HCT116 (cell line): ENCODE data around the gene HACD4. TPM values are rescaled to one million over a fixed set of nuclear protein-coding genes. Genes with fewer than 3 reads are reported as not detected.

ENCODE experiments used
- ATAC-seq: fragments of 200-7000 bp; cut with Tn5 transposase; 2 replicates; pipeline ENCODE4 v1.9.1; 2020; ENCODE audit warnings: mild to moderate bottlenecking, moderate library complexity
- Bru-seq: library from RNA; stranded (reverse); fragments of 400-500 nt; gene quantifications from one replicate; lab custom pipeline; 2021; lab: Mats Ljungman, UMichigan
- BruChase-seq, 2 experiments: library from RNA; stranded (reverse); fragments of 400-500 nt; gene quantifications; one replicate each; lab custom pipeline; 2021; lab: Mats Ljungman, UMichigan
- BruUV-seq: library from RNA; stranded (reverse); fragments of 400-500 nt; replicated peaks from 2 replicates; lab custom pipeline; 2021; lab: Mats Ljungman, UMichigan
- CTCF ChIA-PET: fragments of 300-600 bp; sonication (Branson Sonifier 250); formaldehyde crosslinking; loops from one replicate; lab custom pipeline; 2021; ENCODE audit warnings: antibody characterized with exemption; lab: Charles Lee
- POLR2A ChIA-PET: fragments of 300-600, 350-600 bp; sonication (Branson Sonifier 250); formaldehyde crosslinking; loops from one replicate; lab custom pipeline; 2021; ENCODE audit warnings: antibody characterized with exemption; lab: Charles Lee
- RAD21 ChIA-PET, 2 experiments: fragments of 300-600 bp; sonication (Branson Sonifier 250); formaldehyde crosslinking; loops; one replicate each; lab custom pipeline; 2023; ENCODE audit warnings: low total read pairs in 2 of 2; ENCODE audit not compliant: uncharacterized antibody in 2 of 2, unreplicated experiment in 2 of 2, low non-redundant PET in 1 of 2; lab: Charles Lee
- DNase-seq: peaks from one replicate; pipeline ENCODE4 v3.0.0-alpha.2; 2010; ENCODE audit warnings: low read depth, low spot score
- H2AFZ ChIP-seq: fragments of 200-600 bp; shearing (Covaris generic), sonication (generic); 2 replicates; pipeline ENCODE4 v1.6.1; 2017; ENCODE audit warnings: low read depth, mixed run types, mixed read lengths, antibody characterized with exemption, low read length; ENCODE audit not compliant: poor library complexity, severe bottlenecking
- H3K27ac ChIP-seq: 2 replicates; pipeline ENCODE4 v1.5.1; 2012; ENCODE audit warnings: low read depth, low read length
- H3K27me3 ChIP-seq: fragments of 200-600 bp; sonication (generic); 2 replicates; pipeline ENCODE4 v1.6.1; 2016; ENCODE audit warnings: mixed run types, low read length, mixed read lengths; ENCODE audit not compliant: insufficient read depth
- H3K36me3 ChIP-seq, 2 experiments: fragments of 200-500 bp in 1 of 2; fragments of 200-600 bp in 1 of 2; sonication (Bioruptor generic) in 1 of 2; sonication (generic) in 1 of 2; 2 replicates each; pipeline versions ENCODE4 v1.5.1 to v1.6.1; 2014 to 2016; ENCODE audit warnings: low read length in 2 of 2, inconsistent platforms in 1 of 2, mixed read lengths in 1 of 2, mixed run types in 1 of 2; ENCODE audit not compliant: insufficient read depth in 2 of 2, control insufficient read depth in 1 of 2
- H3K4me1 ChIP-seq, 2 experiments: fragments of 200-600 bp in 1 of 2; sonication (generic) in 1 of 2; 2 replicates each; pipeline versions ENCODE4 v1.5.1 to v1.6.1; 2012 to 2017; ENCODE audit warnings: low read length in 2 of 2, inconsistent platforms in 1 of 2, mild to moderate bottlenecking in 1 of 2, mixed read lengths in 1 of 2, mixed run types in 1 of 2, moderate library complexity in 1 of 2; ENCODE audit not compliant: insufficient read depth in 2 of 2, control insufficient read depth in 1 of 2
- H3K4me2 ChIP-seq: fragments of 200-600 bp; sonication (generic); 2 replicates; pipeline ENCODE4 v1.6.1; 2017; ENCODE audit warnings: mixed run types, low read length, mixed read lengths
- H3K4me3 ChIP-seq, 2 experiments: fragments of 200-600 bp in 1 of 2; sonication (generic) in 1 of 2; replicated peaks in 1 of 2; 2 replicates each; pipeline ENCODE4 v1.5.1; 2011 to 2016; ENCODE audit warnings: low read length in 2 of 2, control low read depth in 1 of 2, low read depth in 1 of 2, mild to moderate bottlenecking in 1 of 2, mixed read lengths in 1 of 2, mixed run types in 1 of 2
- H3K79me2 ChIP-seq: fragments of 200-600 bp; sonication (generic); 2 replicates; pipeline ENCODE4 v1.6.1; 2017; ENCODE audit warnings: mild to moderate bottlenecking, mixed run types, low read length, moderate library complexity, mixed read lengths; ENCODE audit not compliant: insufficient read depth
- H3K9ac ChIP-seq: fragments of 200-600 bp; sonication (generic); 2 replicates; pipeline ENCODE4 v1.6.1; 2016; ENCODE audit warnings: low read length, mixed read lengths
- H3K9me2 ChIP-seq: fragments of 200-600 bp; sonication (generic), shearing (Covaris generic); 2 replicates; pipeline ENCODE4 v1.6.1; 2017; ENCODE audit warnings: mixed run types, mild to moderate bottlenecking, moderate library complexity; ENCODE audit not compliant: insufficient read depth
- H3K9me3 ChIP-seq, 2 experiments: fragments of 200-500 bp in 1 of 2; fragments of 200-600 bp in 1 of 2; sonication (Bioruptor generic) in 1 of 2; sonication (generic) in 1 of 2; 2 replicates each; pipeline ENCODE4 v1.6.1; 2014 to 2017; ENCODE audit warnings: low read length in 2 of 2, mixed read lengths in 2 of 2, inconsistent platforms in 1 of 2, low read depth in 1 of 2, mild to moderate bottlenecking in 1 of 2, mixed run types in 1 of 2, moderate library complexity in 1 of 2; ENCODE audit not compliant: control insufficient read depth in 1 of 2, insufficient read depth in 1 of 2
- H4K20me1 ChIP-seq: fragments of 200-600 bp; sonication (generic), shearing (Covaris generic); 2 replicates; pipeline ENCODE4 v1.6.1; 2017; ENCODE audit warnings: mixed run types, mild to moderate bottlenecking, moderate library complexity; ENCODE audit not compliant: insufficient read depth
- CBX3 ChIP-seq: IDR thresholded peaks from 2 replicates; pipeline ENCODE4 v1.6.1; 2012; ENCODE audit warnings: low read depth
- FOSL1 ChIP-seq: IDR thresholded peaks from 2 replicates; pipeline ENCODE4 v1.6.1; 2012; ENCODE audit warnings: low read depth
- POLR2A ChIP-seq: IDR thresholded peaks from 2 replicates; pipeline ENCODE4 v1.7.0; 2011; ENCODE audit warnings: borderline replicate concordance; ENCODE audit not compliant: insufficient read depth, insufficient read length; ENCODE audit errors: extremely low read depth
- ZFX ChIP-seq: fragments of 450-650 bp; IDR thresholded peaks from 2 replicates; pipeline ENCODE4 v1.6.1; 2017
- intact Hi-C: fragments of 100-400 bp; cut with micrococcal nuclease; formaldehyde crosslinking; loops from 2 replicates; pipeline ENCODE4 v1.10.0; 2022
- long read RNA-seq: library from polyadenylated mRNA; unstranded; transcript quantifications from one replicate; pipeline ENCODE4 v2.0.0, GENCODE V29; 2021; ENCODE audit not compliant: unreplicated experiment
- polyA plus RNA-seq: library from polyadenylated mRNA; unstranded; fragments of >200 nt; gene quantifications from 2 replicates; pipeline ENCODE4 v1.2.1, GENCODE V29; 2012; ENCODE audit warnings: missing spikeins
- total RNA-seq: library from RNA; stranded (reverse); gene quantifications from one replicate; pipeline ENCODE4 v1.2.1, GENCODE V29; 2021; ENCODE audit not compliant: unreplicated experiment
- TF ChIP-seq, protein P1 (sequence below): IDR thresholded peaks from 2 replicates; pipeline ENCODE4 v1.6.1; 2012; ENCODE audit warnings: low read depth

The HACD4 gene, protein sequence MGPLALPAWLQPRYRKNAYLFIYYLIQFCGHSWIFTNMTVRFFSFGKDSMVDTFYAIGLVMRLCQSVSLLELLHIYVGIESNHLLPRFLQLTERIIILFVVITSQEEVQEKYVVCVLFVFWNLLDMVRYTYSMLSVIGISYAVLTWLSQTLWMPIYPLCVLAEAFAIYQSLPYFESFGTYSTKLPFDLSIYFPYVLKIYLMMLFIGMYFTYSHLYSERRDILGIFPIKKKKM
- total RNA-seq (not detected), Bru-seq, nascent RNA (not detected), BruChase-seq, experiment 1, labeled RNA remaining after a 6-hour chase (percentile 3 among the genes with signal in this experiment), BruChase-seq, experiment 2, labeled RNA remaining after a 2-hour chase (percentile 3 among the genes with signal in this experiment)
- polyA plus RNA-seq: 0.02 and 0.03 TPM in 2 replicates
- long read RNA-seq: 0 reads

DNA sequence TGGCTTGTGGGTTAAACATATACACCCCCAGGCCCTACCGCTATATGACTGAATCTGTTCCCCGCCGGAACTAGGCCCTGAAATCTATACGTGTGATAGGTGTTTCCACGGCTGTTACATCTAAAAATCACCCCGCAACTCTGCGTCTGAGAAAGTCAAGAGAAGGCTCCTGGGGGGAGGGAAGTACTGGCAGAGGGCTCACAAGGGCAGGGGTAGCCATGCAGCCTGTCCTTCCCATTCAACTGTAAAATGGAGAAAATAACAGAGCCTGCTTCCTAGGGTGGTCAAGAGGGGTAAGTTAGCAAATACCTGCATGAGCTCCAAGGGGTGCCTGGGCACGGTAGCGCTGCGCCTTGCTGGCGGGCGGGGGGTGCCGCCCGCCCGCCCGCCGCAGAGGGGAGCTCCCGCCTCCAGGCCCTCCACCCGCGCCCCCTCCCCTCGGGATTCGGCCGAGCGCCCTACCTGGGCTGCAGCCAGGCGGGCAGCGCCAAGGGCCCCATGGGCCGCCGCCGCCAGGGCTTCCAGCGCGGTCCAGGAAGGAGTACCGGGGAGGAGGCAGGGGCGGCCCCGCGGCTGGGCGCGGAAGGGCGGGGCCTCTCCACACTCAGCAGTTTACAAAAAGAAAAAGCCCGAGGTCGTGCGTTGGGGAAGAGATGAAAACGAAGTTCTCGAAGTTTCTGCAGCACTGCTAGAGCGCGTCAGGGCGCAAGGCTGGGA lies at the start of gene HACD4:
HACD4 (minus strand) TSS at position 550 of the 717 bp plus-strand sequence; CDS start at position 500, 50 bp downstream.
- POLR2A ChIA-PET: no interaction called here
- Histone ChIP-seq H3K79me2 (no peaks in the 10 kb centered on the region), H3K4me2 (no peak within 1 kb of the TSS)
- no peak for TF ChIP-seq POLR2A
- no peak for TF ChIP-seq FOSL1
- TF ChIP-seq, protein P1, sequence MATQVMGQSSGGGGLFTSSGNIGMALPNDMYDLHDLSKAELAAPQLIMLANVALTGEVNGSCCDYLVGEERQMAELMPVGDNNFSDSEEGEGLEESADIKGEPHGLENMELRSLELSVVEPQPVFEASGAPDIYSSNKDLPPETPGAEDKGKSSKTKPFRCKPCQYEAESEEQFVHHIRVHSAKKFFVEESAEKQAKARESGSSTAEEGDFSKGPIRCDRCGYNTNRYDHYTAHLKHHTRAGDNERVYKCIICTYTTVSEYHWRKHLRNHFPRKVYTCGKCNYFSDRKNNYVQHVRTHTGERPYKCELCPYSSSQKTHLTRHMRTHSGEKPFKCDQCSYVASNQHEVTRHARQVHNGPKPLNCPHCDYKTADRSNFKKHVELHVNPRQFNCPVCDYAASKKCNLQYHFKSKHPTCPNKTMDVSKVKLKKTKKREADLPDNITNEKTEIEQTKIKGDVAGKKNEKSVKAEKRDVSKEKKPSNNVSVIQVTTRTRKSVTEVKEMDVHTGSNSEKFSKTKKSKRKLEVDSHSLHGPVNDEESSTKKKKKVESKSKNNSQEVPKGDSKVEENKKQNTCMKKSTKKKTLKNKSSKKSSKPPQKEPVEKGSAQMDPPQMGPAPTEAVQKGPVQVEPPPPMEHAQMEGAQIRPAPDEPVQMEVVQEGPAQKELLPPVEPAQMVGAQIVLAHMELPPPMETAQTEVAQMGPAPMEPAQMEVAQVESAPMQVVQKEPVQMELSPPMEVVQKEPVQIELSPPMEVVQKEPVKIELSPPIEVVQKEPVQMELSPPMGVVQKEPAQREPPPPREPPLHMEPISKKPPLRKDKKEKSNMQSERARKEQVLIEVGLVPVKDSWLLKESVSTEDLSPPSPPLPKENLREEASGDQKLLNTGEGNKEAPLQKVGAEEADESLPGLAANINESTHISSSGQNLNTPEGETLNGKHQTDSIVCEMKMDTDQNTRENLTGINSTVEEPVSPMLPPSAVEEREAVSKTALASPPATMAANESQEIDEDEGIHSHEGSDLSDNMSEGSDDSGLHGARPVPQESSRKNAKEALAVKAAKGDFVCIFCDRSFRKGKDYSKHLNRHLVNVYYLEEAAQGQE: no peak
- no peak for TF ChIP-seq CBX3
- TF ChIP-seq ZFX: no peak
- TF ChIP-seq, all 23 proteins: peak for 0
- no peaks in the 10 kb centered on the region for H4K20me1 ChIP-seq
- intact Hi-C loops: no loop called here
- ATAC-seq: no peak
- H3K27me3 ChIP-seq: no peaks in the 10 kb centered on the region
- H3K9me2 ChIP-seq: no peaks in the 10 kb centered on the region
- no peaks in the 10 kb centered on the region for H3K36me3 ChIP-seq
- H3K9me3 ChIP-seq: no peaks in the 10 kb centered on the region
- DNase-seq: no peak
- RAD21 ChIA-PET: no interaction called here
- H3K4me3 ChIP-seq: no peak within 1 kb of the TSS
- H3K27ac ChIP-seq: no peak within 1 kb of the TSS
- no peak within 1 kb of the TSS for H3K9ac ChIP-seq
- H2AFZ ChIP-seq: no peak within 1 kb of the TSS
- CTCF ChIA-PET: no interaction called here
- BruUV-seq: no TSS peak
- H3K4me1 ChIP-seq: no peaks in the 10 kb centered on the region
